Neuronal stem cell (in vitro differentiated cells): ENCODE data around the gene XRRA1. TPM values are rescaled to one million over a fixed set of nuclear protein-coding genes. Genes with fewer than 3 reads are reported as not detected.

Experiments
- DNase-seq: peaks from one replicate; pipeline ENCODE4 v3.0.0-alpha.2; 2013; ENCODE audit warnings: low spot score
- H2AFZ ChIP-seq: one replicate; pipeline ENCODE4 v1.6.1; 2013; ENCODE audit warnings: mild to moderate bottlenecking, low read length, inconsistent platforms
- H2AK5ac ChIP-seq: 2 replicates; pipeline ENCODE4 v1.6.1; 2013; ENCODE audit warnings: low read depth, mild to moderate bottlenecking, inconsistent platforms, low read length, moderate library complexity, mixed read lengths
- H2BK120ac ChIP-seq: 2 replicates; pipeline ENCODE4 v1.6.1; 2013; ENCODE audit warnings: low read depth, mild to moderate bottlenecking, inconsistent platforms, low read length, moderate library complexity, mixed read lengths
- H2BK12ac ChIP-seq: one replicate; pipeline ENCODE4 v1.6.1; 2013; ENCODE audit warnings: low read length, inconsistent platforms
- H2BK15ac ChIP-seq: 2 replicates; pipeline ENCODE4 v1.6.1; 2013; ENCODE audit warnings: mild to moderate bottlenecking, low read length, inconsistent platforms, mixed read lengths
- H2BK5ac ChIP-seq: one replicate; pipeline ENCODE4 v1.6.1; 2013; ENCODE audit warnings: inconsistent platforms, mild to moderate bottlenecking, low read length, moderate library complexity
- H3K14ac ChIP-seq: one replicate; pipeline ENCODE4 v1.6.1; 2013; ENCODE audit warnings: low read length, inconsistent platforms
- H3K18ac ChIP-seq: 2 replicates; pipeline ENCODE4 v1.6.1; 2013; ENCODE audit warnings: low read length, inconsistent platforms
- H3K23ac ChIP-seq: 2 replicates; pipeline ENCODE4 v1.6.1; 2013; ENCODE audit warnings: low read depth, mild to moderate bottlenecking, mixed read lengths, low read length, inconsistent platforms; ENCODE audit not compliant: poor library complexity
- H3K27ac ChIP-seq: replicated peaks from 3 replicates; pipeline ENCODE4 v1.5.1; 2013; ENCODE audit warnings: low read length, inconsistent platforms
- H3K27me3 ChIP-seq, 3 experiments: 2 replicates each; pipeline ENCODE4 v1.6.1; 2013; ENCODE audit warnings: low read length in 3 of 3, mild to moderate bottlenecking in 2 of 3, inconsistent platforms in 1 of 3, low read depth in 1 of 3, mixed read lengths in 1 of 3, moderate library complexity in 1 of 3; ENCODE audit not compliant: control insufficient read depth in 3 of 3, insufficient read depth in 3 of 3
- H3K36me3 ChIP-seq, 2 donors: replicated peaks in 1 of 2; 2 replicates each; pipeline ENCODE4 v1.6.1; 2013; ENCODE audit warnings: low read length in 2 of 2; ENCODE audit not compliant: control insufficient read depth in 2 of 2, insufficient read depth in 2 of 2
- H3K4ac ChIP-seq: 2 replicates; pipeline ENCODE4 v1.6.1; 2013; ENCODE audit warnings: inconsistent platforms, mild to moderate bottlenecking, low read length, moderate library complexity
- H3K4me1 ChIP-seq, 2 donors: 1 replicate in 1 of 2; 2 replicates in 1 of 2; pipeline ENCODE4 v1.6.1; 2013; ENCODE audit warnings: low read length in 2 of 2, low read depth in 1 of 2; ENCODE audit not compliant: control insufficient read depth in 2 of 2, insufficient read depth in 1 of 2
- H3K4me2 ChIP-seq: one replicate; pipeline ENCODE4 v1.6.1; 2013; ENCODE audit warnings: mild to moderate bottlenecking, low read length, inconsistent platforms; ENCODE audit not compliant: insufficient read depth, poor library complexity, severe bottlenecking
- H3K4me3 ChIP-seq, 2 donors: 2 replicates each; pipeline ENCODE4 v1.5.1; 2013; ENCODE audit warnings: low read length in 2 of 2, mild to moderate bottlenecking in 2 of 2, inconsistent platforms in 1 of 2, moderate library complexity in 1 of 2
- H3K79me1 ChIP-seq: one replicate; pipeline ENCODE4 v1.6.1; 2013; ENCODE audit warnings: low read depth, mild to moderate bottlenecking, inconsistent platforms, low read length, moderate library complexity
- H3K9ac ChIP-seq: one replicate; pipeline ENCODE4 v1.6.1; 2013; ENCODE audit warnings: mild to moderate bottlenecking, low read depth, low read length, inconsistent platforms; ENCODE audit not compliant: poor library complexity
- H3K9me3 ChIP-seq, 2 donors: replicated peaks in 1 of 2; 2 replicates each; pipeline versions ENCODE3 to v1.6.1; 2013; ENCODE audit warnings: low read length in 2 of 2, mild to moderate bottlenecking in 2 of 2, inconsistent platforms in 1 of 2, low read depth in 1 of 2, mixed read lengths in 1 of 2, moderate library complexity in 1 of 2; ENCODE audit not compliant: control insufficient read depth in 2 of 2, insufficient read depth in 1 of 2
- H4K8ac ChIP-seq: one replicate; pipeline ENCODE4 v1.6.1; 2013; ENCODE audit warnings: low read depth, mild to moderate bottlenecking, inconsistent platforms, low read length, moderate library complexity
- H4K91ac ChIP-seq: one replicate; pipeline ENCODE4 v1.6.1; 2013; ENCODE audit warnings: low read length, low read depth, mild to moderate bottlenecking, inconsistent platforms; ENCODE audit not compliant: poor library complexity
- WGBS, 2 donors: extraction: QIAGEN DNeasy Blood & Tissue Kit; methylation state at CpG; one replicate each; pipeline ENCODE4 v1.1.7; 2013; ENCODE audit warnings: missing lambda C conversion rate in 2 of 2, mixed read lengths in 1 of 2; ENCODE audit not compliant: insufficient read length in 2 of 2, insufficient replicate concordance in 1 of 2; ENCODE audit errors: extremely low coverage in 2 of 2; 5-methylcytosine and 5-hydroxymethylcytosine counted together
- small RNA-seq: library from polyadenylated mRNA; stranded (forward); fragments of <200 nt; extraction: miRNeasy Mini kit (QIAGEN cat#:217004); gene quantifications from one replicate; pipeline ENCODE3, GENCODE V24; 2013; ENCODE audit not compliant: insufficient read depth

The XRRA1 gene

GRCh38 chr11:74806267-74806666 lies 142.6 kb downstream of the XRRA1 start:
- Histone ChIP-seq H2BK15ac (no peak overlapping the region), H3K18ac (no peak overlapping the region), H2BK120ac (no peak overlapping the region), H3K4ac (no peak overlapping the region), H4K91ac (no peak overlapping the region), H3K27ac (no peak overlapping the region), H3K4me3 (no peak overlapping the region), H3K9me3 (no peaks in the 10 kb centered on the region), H3K23ac (no peak overlapping the region), H3K4me2 (no peak overlapping the region), H2AK5ac (no peak overlapping the region), H4K8ac (no peak overlapping the region), H3K4me1 (no peaks in the 10 kb centered on the region), H3K79me1 (no peaks in the 10 kb centered on the region), H2BK12ac (no peak overlapping the region), H2BK5ac (no peak overlapping the region), H2AFZ (no peak overlapping the region), H3K14ac (no peak overlapping the region), H3K36me3 (peaks cover 0 to 18% of the 10 kb centered on the region in 2 donors), H3K27me3 (no peaks in the 10 kb centered on the region), H3K9ac (no peak overlapping the region)
- no peak for DNase-seq
- no CpG with 5 or more reads among the region's 3 CpGs for WGBS, 2 donors

GRCh38 chr11:74791333-74792100 lies 157.4 kb downstream of the XRRA1 start:
- no peak overlapping the region for H3K4ac ChIP-seq
- no peak overlapping the region for H3K4me2 ChIP-seq
- H2BK12ac ChIP-seq = no peak overlapping the region
- no peaks in the 10 kb centered on the region for H3K9me3 ChIP-seq
- H2BK120ac ChIP-seq = no peak overlapping the region
- H3K23ac ChIP-seq = no peak overlapping the region
- no peak overlapping the region for H3K14ac ChIP-seq
- DNase-seq = no peak
- no peak overlapping the region for H2AK5ac ChIP-seq
- peaks cover 13 to 60% of the 10 kb centered on the region in 2 donors for H3K36me3 ChIP-seq
- H4K91ac ChIP-seq = no peak overlapping the region
- H3K27ac ChIP-seq = no peak overlapping the region
- H2BK5ac ChIP-seq = no peak overlapping the region
- no CpG with 5 or more reads among the region's 9 CpGs for WGBS, 2 donors
- H3K4me3 ChIP-seq = no peak overlapping the region
- no peaks in the 10 kb centered on the region for H3K4me1 ChIP-seq
- peaks cover 2% of the 10 kb centered on the region for H3K79me1 ChIP-seq
- no peak overlapping the region for H2AFZ ChIP-seq
- no peak overlapping the region for H3K18ac ChIP-seq
- no peak overlapping the region for H2BK15ac ChIP-seq
- peak overlapping the region; percentile 47 for H3K9ac ChIP-seq
- H4K8ac ChIP-seq = no peak overlapping the region
- H3K27me3 ChIP-seq = no peaks in the 10 kb centered on the region

Small RNA genes within 50 kb of the gene (small RNA-seq; reads per million reads assigned to genes)
- not detected for gene RN7SL239P
- gene RNU6-216P = not detected
